Osteoblast (primary cell): ENCODE results near the gene ADNP2. TPM values are rescaled to one million over a fixed set of nuclear protein-coding genes. Genes with fewer than 3 reads are reported as not detected.

Experiments
- DNase-seq: peaks from one replicate; pipeline ENCODE4 v3.0.0; 2011; ENCODE audit warnings: low spot score, mixed read lengths; ENCODE audit not compliant: insufficient read length; ENCODE audit errors: missing footprints
- H2AFZ ChIP-seq: 2 replicates; pipeline ENCODE4 v1.6.0; 2011; ENCODE audit warnings: mild to moderate bottlenecking, low read length
- H3K27ac ChIP-seq: 2 replicates; pipeline ENCODE4 v1.5.1; 2011; ENCODE audit warnings: mild to moderate bottlenecking, low read depth, low read length, moderate library complexity
- H3K27me3 ChIP-seq: 2 replicates; pipeline ENCODE4 v1.6.0; 2012; ENCODE audit warnings: mild to moderate bottlenecking, control low read depth, inconsistent platforms, low read length, moderate library complexity; ENCODE audit not compliant: insufficient read depth
- H3K36me3 ChIP-seq: 2 replicates; pipeline ENCODE4 v1.5.1; 2011; ENCODE audit warnings: mild to moderate bottlenecking, low read length, control low read depth, moderate library complexity; ENCODE audit not compliant: insufficient read depth
- H3K4me1 ChIP-seq: 2 replicates; pipeline ENCODE4 v1.5.1; 2011; ENCODE audit warnings: mild to moderate bottlenecking, low read length, control low read depth, moderate library complexity; ENCODE audit not compliant: insufficient read depth
- H3K4me2 ChIP-seq: 2 replicates; pipeline ENCODE4 v1.6.0; 2011; ENCODE audit warnings: mild to moderate bottlenecking, low read length; ENCODE audit not compliant: insufficient read depth
- H3K4me3 ChIP-seq: fragments of 200-600 bp; sonication (generic); 3 replicates; pipeline ENCODE4 v1.5.1; 2012; ENCODE audit warnings: mild to moderate bottlenecking, low read length, inconsistent platforms; ENCODE audit not compliant: insufficient read depth
- H3K79me2 ChIP-seq: 2 replicates; pipeline ENCODE4 v1.6.0; 2012; ENCODE audit warnings: mild to moderate bottlenecking, low read length, control low read depth, inconsistent platforms; ENCODE audit not compliant: insufficient read depth
- H3K9me3 ChIP-seq: 2 replicates; pipeline ENCODE4 v1.5.1; 2011; ENCODE audit warnings: low read depth, low read length, control low read depth
- H4K20me1 ChIP-seq: 2 replicates; pipeline ENCODE4 v1.6.0; 2012; ENCODE audit warnings: mild to moderate bottlenecking, low read length, control low read depth; ENCODE audit not compliant: insufficient read depth
- total RNA-seq: library from RNA; depleted of rRNA; stranded (reverse); fragments of >200 nt; gene quantifications from 2 replicates; pipeline ENCODE4 v1.2.3, GENCODE V29; 2012
- TF ChIP-seq, protein P1 (sequence below): IDR thresholded peaks from 2 replicates; pipeline ENCODE4 v1.5.1; 2011; ENCODE audit warnings: mild to moderate bottlenecking, low read depth, low read length, moderate library complexity; ENCODE audit errors: extremely low read depth

ADNP2 gene
- total RNA-seq, 1 donor, result 22.1 TPM

DNA sequence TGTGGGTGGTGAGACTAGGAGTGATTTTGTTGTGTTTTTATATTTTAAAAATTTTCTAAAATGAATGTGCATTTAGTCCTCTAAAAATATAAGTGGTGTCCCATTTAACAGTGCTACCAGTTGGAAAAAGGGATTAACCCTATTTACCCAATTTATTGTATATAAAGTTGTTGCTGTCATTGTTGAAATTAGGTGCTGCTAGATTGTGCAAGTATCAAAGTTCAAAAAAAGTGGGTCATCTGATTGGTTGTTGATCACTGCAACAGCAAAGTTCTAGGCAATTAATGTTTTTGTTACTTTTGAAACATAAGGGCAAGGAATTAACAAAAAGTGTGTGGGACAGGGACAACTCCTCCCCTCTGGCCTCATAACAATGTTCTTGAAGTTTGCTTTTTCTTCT is 40.6 kb downstream of the ADNP2 start:
- H3K4me2 ChIP-seq, result no peak overlapping the region
- H3K9me3 ChIP-seq, result no peaks in the 10 kb centered on the region
- no peak overlapping the region for H2AFZ ChIP-seq
- no peaks in the 10 kb centered on the region for H3K27me3 ChIP-seq
- peaks cover 8% of the 10 kb centered on the region for H3K4me1 ChIP-seq
- no peak overlapping the region for H3K27ac ChIP-seq
- no peak overlapping the region for H3K4me3 ChIP-seq
- no peak for DNase-seq
- no peaks in the 10 kb centered on the region for H3K36me3 ChIP-seq
- H3K79me2 ChIP-seq, result no peaks in the 10 kb centered on the region
- no peaks in the 10 kb centered on the region for H4K20me1 ChIP-seq
- TF ChIP-seq, protein P1, sequence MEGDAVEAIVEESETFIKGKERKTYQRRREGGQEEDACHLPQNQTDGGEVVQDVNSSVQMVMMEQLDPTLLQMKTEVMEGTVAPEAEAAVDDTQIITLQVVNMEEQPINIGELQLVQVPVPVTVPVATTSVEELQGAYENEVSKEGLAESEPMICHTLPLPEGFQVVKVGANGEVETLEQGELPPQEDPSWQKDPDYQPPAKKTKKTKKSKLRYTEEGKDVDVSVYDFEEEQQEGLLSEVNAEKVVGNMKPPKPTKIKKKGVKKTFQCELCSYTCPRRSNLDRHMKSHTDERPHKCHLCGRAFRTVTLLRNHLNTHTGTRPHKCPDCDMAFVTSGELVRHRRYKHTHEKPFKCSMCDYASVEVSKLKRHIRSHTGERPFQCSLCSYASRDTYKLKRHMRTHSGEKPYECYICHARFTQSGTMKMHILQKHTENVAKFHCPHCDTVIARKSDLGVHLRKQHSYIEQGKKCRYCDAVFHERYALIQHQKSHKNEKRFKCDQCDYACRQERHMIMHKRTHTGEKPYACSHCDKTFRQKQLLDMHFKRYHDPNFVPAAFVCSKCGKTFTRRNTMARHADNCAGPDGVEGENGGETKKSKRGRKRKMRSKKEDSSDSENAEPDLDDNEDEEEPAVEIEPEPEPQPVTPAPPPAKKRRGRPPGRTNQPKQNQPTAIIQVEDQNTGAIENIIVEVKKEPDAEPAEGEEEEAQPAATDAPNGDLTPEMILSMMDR, result no peak

DNA sequence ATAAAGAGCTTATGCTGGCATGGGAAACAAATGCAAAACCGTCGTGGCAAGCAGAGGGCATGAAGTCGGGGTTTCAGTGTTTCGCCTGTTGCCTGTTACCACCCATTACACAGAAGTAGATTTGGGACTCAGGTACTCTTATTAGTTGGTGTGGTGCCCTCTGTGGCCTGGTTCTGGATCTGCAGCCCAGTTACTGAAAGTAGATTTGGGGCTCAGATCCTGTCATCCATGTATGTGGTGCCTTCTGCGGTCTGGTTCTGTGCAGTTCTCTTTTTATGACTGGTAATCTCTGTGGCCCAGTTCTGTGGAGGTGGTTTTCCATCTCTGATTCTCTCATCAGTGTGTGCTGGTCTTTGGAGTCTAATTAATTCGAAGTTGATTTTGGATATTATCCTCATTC is 45.2 kb downstream of the ADNP2 start:
- no peaks in the 10 kb centered on the region for H3K4me1 ChIP-seq
- peaks cover 3% of the 10 kb centered on the region for H4K20me1 ChIP-seq
- DNase-seq, result peak; percentile 57
- no peaks in the 10 kb centered on the region for H3K27me3 ChIP-seq
- no peaks in the 10 kb centered on the region for H3K9me3 ChIP-seq
- TF ChIP-seq, protein P1, result peak; percentile 49
- H3K4me3 ChIP-seq, result no peak overlapping the region
- no peak overlapping the region for H2AFZ ChIP-seq
- H3K4me2 ChIP-seq, result no peak overlapping the region
- H3K27ac ChIP-seq, result no peak overlapping the region
- H3K36me3 ChIP-seq, result no peaks in the 10 kb centered on the region
- H3K79me2 ChIP-seq, result no peaks in the 10 kb centered on the region

DNA sequence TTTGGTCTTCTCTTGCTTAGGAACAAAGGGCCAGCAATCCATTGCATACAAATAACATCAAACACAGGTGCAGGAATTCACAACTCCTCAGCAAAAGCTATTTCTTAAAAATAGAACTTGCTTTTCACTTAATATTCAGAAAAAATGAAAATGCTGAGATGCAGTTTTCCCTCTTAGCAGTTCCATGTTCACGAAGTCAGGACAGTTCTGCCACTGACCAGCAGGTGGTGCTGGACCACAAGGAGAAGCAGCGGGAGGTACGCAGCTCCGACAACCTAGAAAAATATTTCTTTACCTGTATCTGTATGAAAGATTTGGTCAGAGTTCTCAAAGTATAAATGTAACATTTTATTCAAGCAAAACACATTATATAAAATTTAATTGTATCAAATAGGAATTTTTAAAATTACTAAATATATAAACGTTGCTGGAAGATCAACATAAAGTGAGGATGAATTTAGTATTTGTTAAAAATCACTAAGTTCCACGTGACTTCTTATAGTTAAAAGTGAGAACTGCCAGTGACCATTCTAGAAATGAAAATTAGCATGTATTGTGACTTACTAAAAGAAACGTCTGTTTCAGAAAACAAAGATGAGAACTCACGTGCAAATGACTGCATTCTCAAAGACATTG is 48.8 kb downstream of the ADNP2 start:
- Histone ChIP-seq H3K4me2 (no peak overlapping the region), H3K36me3 (no peaks in the 10 kb centered on the region)
- TF ChIP-seq, protein P1, result peak; percentile 99

DNA sequence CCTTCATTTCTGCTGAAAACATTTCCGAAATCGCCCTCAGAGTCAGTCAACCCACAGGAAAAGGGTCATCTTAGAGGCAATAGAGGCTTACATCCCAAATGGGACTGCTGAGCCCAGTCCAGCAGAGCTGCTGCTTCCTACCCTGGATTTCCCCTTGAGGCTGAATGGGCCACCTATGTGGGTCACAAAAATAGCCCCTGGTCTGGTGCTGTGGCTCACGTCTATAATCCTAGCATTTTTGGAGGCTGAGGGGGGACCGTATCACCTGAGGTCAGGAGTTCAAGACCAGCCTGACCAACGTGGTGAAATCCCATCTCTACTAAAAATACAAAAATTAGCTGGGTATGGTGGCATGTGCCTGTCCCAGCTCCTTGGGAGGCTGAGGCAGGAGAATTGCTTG is 49.3 kb downstream of the ADNP2 start:
- TF ChIP-seq, protein P1, result no peak

More for the DNA sequence above, 48.8 kb downstream of the ADNP2 start:
- H3K79me2 ChIP-seq, result no peaks in the 10 kb centered on the region
- H3K9me3 ChIP-seq, result no peaks in the 10 kb centered on the region
- H4K20me1 ChIP-seq, result peaks cover 3% of the 10 kb centered on the region
- no peaks in the 10 kb centered on the region for H3K27me3 ChIP-seq
- H2AFZ ChIP-seq, result no peak overlapping the region
- no peaks in the 10 kb centered on the region for H3K4me1 ChIP-seq
- H3K27ac ChIP-seq, result no peak overlapping the region
- H3K4me3 ChIP-seq, result no peak overlapping the region
- DNase-seq, result peak; percentile 87

More for the DNA sequence above, 49.3 kb downstream of the ADNP2 start:
- Histone ChIP-seq H4K20me1 (peaks cover 3% of the 10 kb centered on the region), H3K27ac (no peak overlapping the region), H3K4me3 (no peak overlapping the region), H3K4me2 (no peak overlapping the region), H3K4me1 (no peaks in the 10 kb centered on the region), H3K27me3 (no peaks in the 10 kb centered on the region), H3K9me3 (no peaks in the 10 kb centered on the region), H3K36me3 (no peaks in the 10 kb centered on the region), H2AFZ (no peak overlapping the region), H3K79me2 (no peaks in the 10 kb centered on the region)
- no peak for DNase-seq
